ENCODE data around the gene PHACTR4.
A peak's percentile ranks its signal among the peaks of the same experiment; 100 is the strongest.
"Not testable (repeated sequence)": the region's sequence is repeated elsewhere in the genome, so short reads cannot be mapped to it uniquely, and the experiment has no call there.

PHACTR4 gene

DNA sequence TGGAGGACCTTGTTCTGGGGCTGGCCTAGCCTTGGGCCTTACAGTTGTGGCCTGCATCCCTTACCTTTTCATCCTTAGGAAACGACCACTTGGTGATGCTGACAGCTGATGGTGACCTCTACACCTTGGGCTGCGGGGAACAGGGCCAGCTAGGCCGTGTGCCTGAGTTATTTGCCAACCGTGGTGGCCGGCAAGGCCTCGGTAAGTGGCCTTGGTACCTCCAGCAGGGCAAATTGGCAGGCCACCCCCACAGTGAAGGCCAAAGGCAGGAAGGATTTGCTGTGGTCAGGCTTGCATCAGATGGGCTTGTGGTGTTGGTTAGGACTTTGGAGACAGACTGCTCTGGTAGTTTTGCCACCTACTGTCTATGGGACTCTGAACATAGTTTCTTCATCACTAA, 165.6 kb downstream of the PHACTR4 start:
- no peak for DNase-seq

DNA sequence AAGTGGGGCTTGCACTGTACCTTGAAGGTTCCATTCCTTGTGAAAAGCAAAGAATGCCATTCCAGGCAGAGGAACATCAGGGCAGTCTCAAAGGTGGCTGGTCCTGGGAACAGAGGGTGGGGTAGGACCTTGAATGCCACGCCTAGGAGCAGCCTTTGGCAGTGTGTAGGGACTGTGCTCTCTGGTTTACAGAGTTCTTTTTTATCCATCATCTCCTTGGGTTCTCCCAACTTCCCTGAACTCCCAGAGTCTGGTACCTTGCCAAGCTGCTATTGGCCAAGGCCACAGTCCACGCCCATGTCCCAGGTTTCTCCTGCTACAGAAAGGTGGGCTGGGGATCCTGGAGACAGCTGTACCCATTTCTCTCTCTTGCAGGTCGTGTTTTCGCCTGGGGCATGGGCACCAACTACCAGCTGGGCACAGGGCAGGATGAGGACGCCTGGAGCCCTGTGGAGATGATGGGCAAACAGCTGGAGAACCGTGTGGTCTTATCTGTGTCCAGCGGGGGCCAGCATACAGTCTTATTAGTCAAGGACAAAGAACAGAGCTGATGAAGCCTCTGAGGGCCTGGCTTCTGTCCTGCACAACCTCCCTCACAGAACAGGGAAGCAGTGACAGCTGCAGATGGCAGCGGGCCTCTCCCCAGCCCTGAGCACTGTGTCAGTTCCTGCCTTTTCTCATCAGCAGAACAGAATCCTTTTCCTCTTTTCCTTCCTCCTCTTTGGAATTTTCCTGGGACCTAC, 168.1 kb downstream of the PHACTR4 start:
- DNase-seq: no peak

- no peak for DNase-seq
Observed at GRCh38 chr1:28538286-28538685, 168.7 kb downstream of the PHACTR4 start.

DNA sequence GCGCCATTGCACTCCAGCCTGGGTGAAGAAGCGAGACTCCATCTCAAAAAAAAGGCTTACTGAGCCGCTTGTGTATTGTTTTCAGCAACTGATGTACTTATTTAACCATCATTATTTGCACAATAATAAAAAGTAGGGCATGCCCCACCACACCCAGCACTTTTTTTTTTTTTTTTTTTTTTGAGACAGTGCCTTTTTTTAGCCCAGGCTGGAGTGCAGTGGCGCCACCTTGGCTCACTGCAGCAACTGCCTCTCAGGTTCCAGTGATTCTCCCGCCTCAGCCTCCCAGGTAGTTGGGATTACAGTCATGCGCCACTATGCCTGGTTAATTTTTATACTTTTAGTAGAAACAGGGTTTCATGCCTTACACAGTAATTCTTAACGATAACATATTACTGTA, 171.1 kb downstream of the PHACTR4 start:
- DNase-seq: no peak

- not testable (repeated sequence) for DNase-seq
Observed at GRCh38 chr1:28541414-28542015, 172.0 kb downstream of the PHACTR4 start.

DNA sequence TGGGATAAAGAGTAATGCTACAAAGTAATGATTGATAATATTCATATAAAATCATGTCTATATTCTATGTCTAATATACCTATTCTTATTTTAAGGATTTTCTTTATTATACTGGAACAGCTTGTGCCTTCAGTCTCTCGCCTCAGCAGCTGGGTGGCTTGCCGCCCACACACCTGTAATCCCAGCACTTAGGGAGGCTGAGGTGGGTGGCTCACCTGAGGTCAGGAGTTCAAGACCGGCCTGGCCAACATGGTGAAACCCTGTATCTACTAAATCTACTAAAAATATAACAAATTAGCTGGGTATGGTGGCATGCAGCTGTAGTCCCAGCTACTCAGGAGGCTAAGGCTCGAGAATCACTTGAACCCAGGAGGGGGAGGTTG, 175.7 kb downstream of the PHACTR4 start:
- no peak for DNase-seq

GRCh38 chr1:28548318-28548717, 178.8 kb downstream of the PHACTR4 start:
- DNase-seq: peak; percentile 16

Measured in NCI-H2081 treated with DMSO at 0.1 percent for 48 hours (cell line).